Activated CD4-positive, CD25-positive, alpha-beta regulatory T cell treated with anti-CD3 and anti-CD28 coated beads, Interleukin-2, amount 50 U/mL, for 72 hours (primary cell): ENCODE measurements around the gene CIB1.
"Not testable (repeated sequence)": the region's sequence is repeated elsewhere in the genome, so short reads cannot be mapped to it uniquely, and the experiment has no call there.

Experiments used
- DNase-seq: peaks from one replicate; pipeline ENCODE4 v3.0.0; 2021

The CIB1 gene

GRCh38 chr15:90233387-90234095 is at the start of gene CIB1:
TSS of gene CIB1 (minus strand) at chr15:90233941. CDS start at chr15:90233885, 56 bp downstream.
- peak; percentile 97 for DNase-seq

- DNase-seq = not testable (repeated sequence)
These were observed 47.9 kb upstream of the CIB1 start for GRCh38 chr15:90281637-90282036.

- not testable (repeated sequence) for DNase-seq
These were observed 47.0 kb upstream of the CIB1 start for GRCh38 chr15:90280743-90281142.

- DNase-seq = not testable (repeated sequence)
These were observed 44.7 kb upstream of the CIB1 start for GRCh38 chr15:90278467-90278866.

DNA sequence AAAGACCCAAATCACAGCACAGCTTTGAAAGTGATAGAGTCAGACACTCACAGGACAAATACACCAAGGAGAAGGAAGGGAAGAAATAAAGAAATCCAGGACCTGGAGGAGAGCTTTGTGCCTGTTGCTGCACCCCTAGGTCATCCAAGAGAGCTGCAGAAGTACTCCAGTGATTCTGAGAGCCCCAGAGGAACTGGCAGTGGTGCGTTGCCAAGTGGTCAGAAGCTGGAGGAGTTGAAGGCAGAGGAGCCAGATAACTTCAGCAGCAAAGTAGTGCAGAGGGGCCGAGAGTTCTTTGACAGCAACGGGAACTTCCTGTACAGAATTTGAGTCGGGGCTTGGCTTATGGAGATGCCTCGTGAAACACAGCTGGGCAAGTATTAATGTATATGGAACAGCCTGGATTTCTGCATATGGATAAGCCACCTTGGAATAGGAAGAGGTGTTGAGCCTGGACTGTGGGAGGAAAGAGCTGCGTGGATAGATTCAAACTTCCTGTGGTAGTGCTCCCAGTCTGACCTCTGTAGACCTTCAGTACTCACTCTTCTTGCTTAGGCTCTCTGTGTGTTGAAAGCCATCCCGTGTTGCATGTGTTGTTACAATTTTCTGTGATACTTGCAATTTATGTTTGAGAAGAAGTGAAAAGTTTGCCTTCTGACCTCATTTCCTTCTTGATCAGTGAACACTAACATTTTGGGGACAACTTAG is 37.9 kb upstream of the CIB1 start:
- DNase-seq = no peak

DNA sequence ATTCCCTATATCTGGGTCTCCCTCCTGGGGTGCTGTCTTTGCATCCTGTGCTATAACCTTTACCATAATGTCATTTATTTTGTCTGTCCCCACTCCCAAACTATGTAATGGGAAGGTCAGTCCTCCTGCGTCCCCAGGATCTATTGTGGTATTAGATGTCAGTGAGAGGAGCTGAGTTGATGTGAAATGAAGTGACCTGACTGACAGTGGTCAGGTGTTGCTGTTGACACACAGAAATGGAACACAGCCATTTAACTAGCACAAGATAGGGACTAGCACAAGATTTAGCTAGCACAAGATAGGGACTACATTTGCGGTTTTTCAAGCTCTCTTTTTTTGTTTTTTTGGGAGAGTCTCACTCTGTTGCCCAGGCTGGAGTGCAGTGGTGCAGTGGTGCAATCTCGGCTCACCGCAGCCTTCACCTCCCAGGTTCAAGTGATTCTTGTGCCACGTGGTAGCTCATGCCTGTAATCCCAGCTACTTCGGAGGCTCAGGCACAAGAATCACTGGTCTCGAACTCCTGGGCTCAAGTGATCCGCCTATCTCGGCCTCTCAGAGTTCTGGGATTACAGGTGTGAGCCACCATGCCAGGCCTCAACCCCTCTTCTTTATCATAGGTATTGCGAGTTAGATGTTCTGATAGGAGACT is 36.9 kb upstream of the CIB1 start:
- DNase-seq = no peak

DNA sequence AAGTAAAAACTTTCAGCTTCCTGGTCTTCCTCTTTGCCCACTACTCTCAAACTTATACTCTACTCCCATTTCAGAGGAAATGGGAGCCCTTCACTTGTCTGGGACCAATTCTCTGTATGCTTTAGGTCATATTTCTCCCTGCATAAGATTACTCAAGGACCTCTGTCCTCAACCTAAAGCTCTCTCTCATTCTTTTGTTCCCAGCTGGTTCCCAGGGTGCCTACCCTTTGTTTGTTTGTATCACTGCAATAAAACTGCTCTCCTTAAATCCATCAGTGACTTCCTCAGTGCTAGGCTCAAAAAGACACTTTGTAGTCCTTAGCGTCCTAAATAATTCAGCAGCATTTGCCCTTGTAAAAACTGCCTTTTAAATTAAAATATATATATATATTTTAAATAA is 34.7 kb upstream of the CIB1 start:
- no peak for DNase-seq

- DNase-seq = no peak
These were observed 32.7 kb upstream of the CIB1 start for GRCh38 chr15:90266485-90266884.

GRCh38 chr15:90266061-90266431 is 32.3 kb upstream of the CIB1 start:
- peak; percentile 45 for DNase-seq

- DNase-seq = peak; percentile 90
These were observed 31.7 kb upstream of the CIB1 start, which contains the start of gene NGRN for GRCh38 chr15:90265271-90266060. TSS of gene NGRN (plus strand) at chr15:90265672. CDS start at chr15:90265713, 41 bp downstream.

- no peak for DNase-seq
These were observed 30.9 kb upstream of the CIB1 start for GRCh38 chr15:90264671-90265070.

- no peak for DNase-seq
These were observed 28.7 kb upstream of the CIB1 start for GRCh38 chr15:90262426-90262825.

DNA sequence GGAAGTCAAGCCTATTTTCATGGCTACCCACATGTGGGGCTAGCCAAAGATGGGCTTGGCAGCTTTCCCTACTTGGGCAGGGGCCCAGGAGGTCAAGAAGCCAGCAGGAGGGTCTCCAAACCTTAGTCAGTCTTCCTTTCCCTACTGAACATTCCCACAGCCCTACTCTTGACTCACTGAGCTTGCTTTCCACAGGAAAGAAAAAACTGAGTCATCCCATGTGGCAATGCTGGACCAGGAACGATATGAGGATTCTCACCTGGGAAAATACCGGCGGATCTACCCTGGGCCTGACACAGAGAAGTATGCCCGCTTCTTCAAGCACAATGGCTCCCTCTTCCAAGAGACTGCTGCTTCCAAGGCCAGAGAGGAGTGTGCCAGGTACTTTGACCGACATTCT is 28.1 kb upstream of the CIB1 start:
- no peak for DNase-seq

DNA sequence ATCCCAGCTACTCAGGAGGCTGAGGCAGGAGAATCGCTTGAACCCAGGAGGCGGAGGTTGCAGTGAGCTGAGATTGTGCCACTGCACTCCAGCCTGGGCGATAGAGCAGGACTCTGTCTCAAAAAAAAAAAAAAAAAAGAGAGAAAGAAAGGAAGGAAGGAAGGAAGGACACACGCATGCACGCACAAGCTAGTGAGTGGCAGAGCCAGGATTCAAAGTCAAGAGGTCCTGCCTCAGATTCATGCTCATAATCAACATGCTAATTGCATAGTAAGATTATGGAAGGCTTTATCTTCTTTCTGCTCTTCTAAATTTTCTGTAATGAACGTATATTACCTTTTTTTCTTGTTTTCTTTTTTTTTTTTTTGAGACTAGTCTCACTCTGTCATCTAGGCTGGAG is 27.0 kb upstream of the CIB1 start:
- DNase-seq = not testable (repeated sequence)

GRCh38 chr15:90259524-90259923 is 25.8 kb upstream of the CIB1 start:
- no peak for DNase-seq

DNA sequence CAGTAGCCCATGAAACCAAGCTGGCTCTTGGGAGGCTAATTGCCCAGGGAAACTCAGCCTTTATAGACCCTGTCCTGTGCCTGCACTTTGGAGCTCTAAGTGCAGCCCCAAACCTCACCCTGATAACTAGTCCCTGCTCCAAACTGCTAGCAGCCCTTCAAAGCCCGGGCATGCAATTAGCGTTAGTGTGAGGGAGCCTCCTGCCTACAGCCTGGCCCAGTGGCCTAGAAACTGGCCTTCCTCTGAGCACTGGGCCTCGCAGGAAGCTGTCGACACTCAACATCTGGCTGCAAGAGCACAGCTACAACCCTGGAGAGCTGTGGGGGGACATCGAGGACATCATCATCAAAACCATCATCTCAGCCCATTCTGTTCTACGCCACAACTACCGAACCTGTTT is 24.0 kb upstream of the CIB1 start:
- DNase-seq = no peak

DNA sequence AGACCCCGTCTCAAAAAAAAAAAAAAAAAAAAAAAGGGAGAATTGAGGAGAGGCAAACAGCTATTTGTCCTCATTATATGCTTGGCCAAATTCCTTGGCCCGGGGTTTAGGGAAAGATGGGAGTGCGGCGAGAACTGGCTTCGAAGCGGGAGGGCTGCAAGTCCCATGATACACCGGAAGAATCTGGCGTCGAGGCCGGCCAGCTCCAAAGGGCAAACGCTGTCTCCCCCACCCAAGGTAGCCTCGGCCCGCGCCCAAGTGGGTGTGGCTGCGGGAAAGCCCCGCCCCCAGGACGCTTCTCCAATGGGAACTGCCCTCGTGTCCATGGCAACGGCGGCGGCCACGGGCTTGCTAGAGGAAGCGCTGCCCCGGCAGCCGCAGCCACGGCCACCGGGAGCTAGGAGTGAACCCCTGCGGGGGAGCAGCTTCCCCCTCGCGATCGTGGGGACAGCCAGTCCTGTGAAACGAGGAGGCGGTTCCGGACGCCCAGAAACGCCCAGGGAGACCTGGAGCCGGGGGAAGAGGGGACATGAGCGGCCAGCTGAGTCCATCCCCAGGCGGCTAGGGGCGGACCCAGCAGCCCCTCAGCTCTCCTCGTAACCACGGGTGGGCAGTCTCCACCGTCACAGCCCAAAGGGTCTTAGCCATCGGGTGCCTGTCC is 15.6 kb upstream of the CIB1 start, which contains the start of gene TTLL13:
Gene TTLL13, plus strand, starts transcription at position 354 of the 661 bp plus-strand sequence. CDS start 1,075 bp downstream, outside the sequence.
- peak; percentile 84 for DNase-seq

- no peak for DNase-seq
These were observed 15.1 kb upstream of the CIB1 start for GRCh38 chr15:90248789-90249202.

DNA sequence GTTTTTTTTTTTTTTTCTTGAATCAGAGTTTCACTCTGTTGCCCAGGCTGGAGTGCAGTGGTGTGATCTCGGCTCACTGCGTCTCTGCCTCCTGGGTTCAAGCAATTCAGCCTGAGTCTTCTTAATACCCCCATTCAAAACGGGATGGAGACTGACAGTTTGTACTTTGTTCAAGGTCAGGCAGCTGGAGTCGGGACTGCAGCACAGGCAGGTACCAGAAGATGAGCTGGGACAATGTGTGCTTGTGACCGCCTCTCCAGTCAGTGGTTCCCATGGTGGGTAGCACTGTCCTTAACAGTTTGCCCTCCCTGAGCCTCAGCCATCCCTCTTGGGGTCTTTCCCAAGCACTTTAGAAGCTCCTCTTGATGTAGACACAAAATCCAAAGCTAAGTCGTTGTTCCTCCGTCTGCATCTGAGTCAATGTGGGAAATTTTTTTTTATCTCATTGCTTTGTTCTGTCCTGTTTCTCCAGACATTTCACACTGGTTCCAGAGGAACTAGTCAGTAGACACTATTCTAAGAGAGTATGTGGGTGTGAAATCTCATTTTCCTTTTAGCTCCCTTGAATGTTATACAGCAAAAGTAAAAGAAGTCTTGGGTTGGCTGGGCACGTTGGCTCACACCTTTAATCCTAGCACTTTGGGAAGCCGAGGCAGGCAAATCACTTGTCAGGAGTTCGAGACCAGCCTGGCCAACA is 10.3 kb upstream of the CIB1 start:
- DNase-seq = no peak

DNA sequence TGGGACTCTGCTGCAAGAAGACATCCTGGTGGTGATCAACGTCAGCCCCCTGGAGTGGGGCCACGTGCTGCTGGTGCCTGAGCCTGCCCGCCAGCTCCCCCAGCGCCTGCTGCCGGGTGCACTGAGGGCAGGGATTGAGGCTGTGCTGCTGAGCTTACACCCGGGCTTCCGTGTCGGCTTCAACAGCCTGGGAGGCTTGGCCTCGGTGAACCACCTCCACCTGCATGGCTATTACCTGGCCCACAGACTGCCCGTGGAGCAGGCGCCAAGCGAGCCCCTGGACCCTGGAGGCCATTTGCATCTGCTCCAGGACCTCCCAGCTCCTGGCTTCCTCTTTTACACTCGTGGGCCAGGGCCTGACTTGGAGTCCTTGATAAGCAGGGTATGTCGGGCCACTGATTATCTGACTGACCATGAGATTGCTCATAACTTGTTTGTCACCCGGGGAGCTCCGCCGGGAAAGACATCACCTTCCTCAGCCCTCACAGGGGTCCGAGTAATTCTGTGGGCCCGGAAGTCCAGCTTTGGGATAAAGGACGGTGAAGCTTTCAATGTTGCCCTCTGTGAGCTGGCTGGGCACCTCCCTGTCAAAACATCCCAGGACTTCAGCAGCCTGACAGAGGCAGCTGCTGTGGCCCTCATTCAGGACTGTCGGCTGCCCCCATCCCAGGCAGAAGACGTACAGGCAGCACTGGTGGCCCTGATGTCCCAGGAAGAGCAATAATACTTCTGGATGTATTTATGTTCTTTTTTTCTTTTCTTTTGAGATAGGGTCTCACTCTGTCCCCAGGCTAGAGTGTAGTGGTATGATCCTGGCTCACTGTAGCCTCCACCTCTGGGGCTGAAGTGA is 7.8 kb upstream of the CIB1 start:
- DNase-seq = no peak

- no peak for DNase-seq
These were observed 7.1 kb upstream of the CIB1 start for GRCh38 chr15:90240856-90241255.
